ENCODE measurements around the gene LYRM4. TPM values are rescaled to one million over a fixed set of nuclear protein-coding genes. Genes with fewer than 3 reads are reported as not detected.

LYRM4 gene
- total and polyA plus RNA-seq, 9 of the 15 experiments (the other 6 are each of a cell fraction or from before 2014, with no cell fraction given): 24.2 to 69.4 (median 41.8) TPM

- no peaks in the 10 kb centered on the region for H4K20me1 ChIP-seq (replicated peaks; ENCODE audit: control insufficient read depth, insufficient read depth, low read length)
- H3K9ac ChIP-seq (ENCODE audit: insufficient read depth in 1 of 2, low read depth in 2 of 2, low read length in 2 of 2): 0 out of 4 replicates have a peak overlapping the region, but pooled peaks of 1 of the 2 experiments have one; percentile 18
- BruUV-seq (replicated peaks): no TSS peak
- no peak overlapping the region for H3K4me2 ChIP-seq (ENCODE audit: insufficient read depth, low read length)
- no peak overlapping the region for H3K27ac ChIP-seq (ENCODE audit: extremely low read depth, low read depth, low read length)
- H3K4me3 ChIP-seq: no peak overlapping the region
- peaks cover 5% of the 10 kb centered on the region in 2 experiments; a peak in 3 of 5 replicates for H3K4me1 ChIP-seq (replicated peaks in 1 of 2; ENCODE audit: control insufficient read depth in 2 of 2, insufficient read depth in 2 of 2, low read length in 2 of 2)
- H3K27me3 ChIP-seq (ENCODE audit: control insufficient read depth in 2 of 2, insufficient read depth in 2 of 2, low read length in 2 of 2): peaks cover 13 to 15% of the 10 kb centered on the region in 2 experiments
- in situ Hi-C loops (cut with MboI) (no loop called here), intact Hi-C loops (cut with micrococcal nuclease) (no loop called here)
- no peaks in the 10 kb centered on the region for H3K36me3 ChIP-seq (ENCODE audit: control insufficient read depth, insufficient read depth, low read length)
- FAIRE-seq (no peak), DNase-seq (ENCODE audit: extremely low read depth in 1 of 4, low spot score in 3 of 4) (no peak), ATAC-seq (no peak)
- ChIA-PET CTCF (ENCODE audit: low intra/inter-chr PET ratio) (interaction anchor here (0.7 kb wide), 1 partner anchor 41 kb away, joined by 3 read pairs; no protein-coding TSS in a partner anchor), POLR2A (interaction anchor here (0.6 to 1.4 kb wide), 3 partner anchors 9 to 288 kb away, joined by 3 to 5 read pairs (median 4); no protein-coding TSS in a partner anchor)
- H3K9me1 ChIP-seq (ENCODE audit: control insufficient read depth, insufficient read depth, low read length): no peaks in the 10 kb centered on the region
- WGBS (ENCODE audit: insufficient coverage, low coverage, missing lambda C conversion rate): 17% methylated on average over 10 of the region's 10 CpGs
- no peak for TF ChIP-seq TOE1 (IDR thresholded peaks at IDR 0.05; ENCODE audit: borderline replicate concordance)
- no peak for TF ChIP-seq TOE1 (CRISPR knock-in tag; IDR thresholded peaks at IDR 0.05; ENCODE audit: borderline replicate concordance, low read depth)
- TF ChIP-seq RBM34 (IDR thresholded peaks at IDR 0.05; ENCODE audit: borderline replicate concordance, insufficient read depth, low read length): no peak
- no peak for TF ChIP-seq NR4A1 (CRISPR knock-in tag; IDR thresholded peaks at IDR 0.05)
- TF ChIP-seq NR4A1 (tag; IDR thresholded peaks at IDR 0.05): no peak
- TF ChIP-seq RBM25 (IDR thresholded peaks at IDR 0.05; ENCODE audit: low read depth, low read length, severe bottlenecking): no peak
- TF ChIP-seq TFE3 (CRISPR knock-in tag; IDR thresholded peaks at IDR 0.05): no peak
- H3K9me3 ChIP-seq (replicated peaks; ENCODE audit: control insufficient read depth, insufficient read depth, low read depth, low read length): no peaks in the 10 kb centered on the region
- no peak overlapping the region for H2AFZ ChIP-seq (ENCODE audit: low read depth, low read length)
- H3K79me2 ChIP-seq (ENCODE audit: control insufficient read depth, insufficient read depth, low read length): no peaks in the 10 kb centered on the region
These were observed 169.3 kb downstream of the LYRM4 start for GRCh38 chr6:5091210-5092069.

All from K562 (cell line).